Measurements from ENCODE around the gene PRKCD. TPM values are rescaled to one million over a fixed set of nuclear protein-coding genes. Genes with fewer than 3 reads are reported as not detected.
A peak's percentile ranks its signal among the peaks of the same experiment; 100 is the strongest.

PRKCD gene
- total RNA-seq, 2 donors from 2014 or later: 14.1 to 34.9 TPM

- no peaks in the 10 kb centered on the region for H3K27me3 Mint-ChIP-seq
- peaks cover 4% of the 10 kb centered on the region for H3K36me3 Mint-ChIP-seq
- no peak overlapping the region for H3K27ac Mint-ChIP-seq
- peaks cover 9 to 13% of the 10 kb centered on the region in 2 donors for H3K4me1 Mint-ChIP-seq (ENCODE audit: low read depth in 2 of 2)
- H3K9me3 Mint-ChIP-seq: no peaks in the 10 kb centered on the region
- ATAC-seq (no peak), DNase-seq (ENCODE audit: low spot score) (no peak)
- H3K4me3 Mint-ChIP-seq: no peak overlapping the region
Observed at GRCh38 chr3:53178246-53178645, 17.2 kb downstream of the PRKCD start.

DNA sequence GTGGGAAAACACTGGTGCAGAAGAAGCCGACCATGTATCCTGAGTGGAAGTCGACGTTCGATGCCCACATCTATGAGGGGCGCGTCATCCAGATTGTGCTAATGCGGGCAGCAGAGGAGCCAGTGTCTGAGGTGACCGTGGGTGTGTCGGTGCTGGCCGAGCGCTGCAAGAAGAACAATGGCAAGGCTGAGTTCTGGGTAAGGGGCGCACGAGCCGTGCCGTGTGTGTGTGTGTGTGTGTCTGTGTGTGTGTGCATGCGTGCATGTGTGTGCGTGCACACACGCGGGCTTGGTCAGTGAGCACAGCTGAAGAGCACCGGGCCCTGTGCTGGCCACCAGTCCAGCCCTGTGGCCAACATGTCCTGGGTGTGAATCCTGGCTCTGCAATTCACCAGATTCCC is 18.6 kb downstream of the PRKCD start:
- no peak overlapping the region for H3K4me3 Mint-ChIP-seq
- no peaks in the 10 kb centered on the region for H3K27me3 Mint-ChIP-seq
- H3K36me3 Mint-ChIP-seq: no peaks in the 10 kb centered on the region
- ATAC-seq (no peak), DNase-seq (ENCODE audit: low spot score) (no peak)
- no peaks in the 10 kb centered on the region for H3K9me3 Mint-ChIP-seq
- H3K27ac Mint-ChIP-seq: no peak overlapping the region
- peaks cover 5 to 7% of the 10 kb centered on the region in 2 donors for H3K4me1 Mint-ChIP-seq (ENCODE audit: low read depth in 2 of 2)

- DNase-seq (ENCODE audit: low spot score) (no peak), ATAC-seq (peak in 1 of 2 donors; percentile 17)
- Mint-ChIP-seq H3K27ac (no peak overlapping the region), H3K9me3 (no peaks in the 10 kb centered on the region), H3K4me3 (no peak overlapping the region), H3K27me3 (no peaks in the 10 kb centered on the region), H3K4me1 (ENCODE audit: low read depth in 2 of 2) (peaks cover 5 to 7% of the 10 kb centered on the region in 2 donors), H3K36me3 (no peaks in the 10 kb centered on the region)
Observed at GRCh38 chr3:53180305-53181023, 19.5 kb downstream of the PRKCD start.

DNA sequence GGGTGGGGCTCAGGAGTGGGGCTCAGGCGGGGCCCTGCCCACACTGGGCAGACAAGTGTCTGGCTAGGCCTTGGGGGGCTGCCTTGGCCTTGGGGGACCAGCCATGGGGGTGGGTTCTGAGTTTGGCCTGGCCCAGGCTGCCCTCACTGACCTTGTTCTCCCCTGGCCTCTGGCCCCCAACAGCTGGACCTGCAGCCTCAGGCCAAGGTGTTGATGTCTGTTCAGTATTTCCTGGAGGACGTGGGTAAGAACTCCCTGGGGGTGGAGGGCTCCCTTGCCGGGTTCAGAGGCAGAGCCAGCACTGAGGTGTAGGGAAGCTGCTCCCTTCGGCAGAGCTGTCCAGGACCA is 20.0 kb downstream of the PRKCD start:
- ATAC-seq (no peak), DNase-seq (ENCODE audit: low spot score) (no peak)
- Mint-ChIP-seq H3K9me3 (no peaks in the 10 kb centered on the region), H3K27ac (no peak overlapping the region), H3K36me3 (no peaks in the 10 kb centered on the region), H3K4me1 (ENCODE audit: low read depth in 2 of 2) (peaks cover 3 to 5% of the 10 kb centered on the region in 2 donors), H3K4me3 (no peak overlapping the region), H3K27me3 (no peaks in the 10 kb centered on the region)

- ATAC-seq (no peak), DNase-seq (ENCODE audit: low spot score) (no peak)
- Mint-ChIP-seq H3K4me3 (no peak overlapping the region), H3K27me3 (no peaks in the 10 kb centered on the region), H3K27ac (no peak overlapping the region), H3K36me3 (no peaks in the 10 kb centered on the region), H3K9me3 (no peaks in the 10 kb centered on the region), H3K4me1 (ENCODE audit: low read depth in 2 of 2) (peaks cover 3 to 5% of the 10 kb centered on the region in 2 donors)
Observed at GRCh38 chr3:53181528-53181927, 20.5 kb downstream of the PRKCD start.

DNA sequence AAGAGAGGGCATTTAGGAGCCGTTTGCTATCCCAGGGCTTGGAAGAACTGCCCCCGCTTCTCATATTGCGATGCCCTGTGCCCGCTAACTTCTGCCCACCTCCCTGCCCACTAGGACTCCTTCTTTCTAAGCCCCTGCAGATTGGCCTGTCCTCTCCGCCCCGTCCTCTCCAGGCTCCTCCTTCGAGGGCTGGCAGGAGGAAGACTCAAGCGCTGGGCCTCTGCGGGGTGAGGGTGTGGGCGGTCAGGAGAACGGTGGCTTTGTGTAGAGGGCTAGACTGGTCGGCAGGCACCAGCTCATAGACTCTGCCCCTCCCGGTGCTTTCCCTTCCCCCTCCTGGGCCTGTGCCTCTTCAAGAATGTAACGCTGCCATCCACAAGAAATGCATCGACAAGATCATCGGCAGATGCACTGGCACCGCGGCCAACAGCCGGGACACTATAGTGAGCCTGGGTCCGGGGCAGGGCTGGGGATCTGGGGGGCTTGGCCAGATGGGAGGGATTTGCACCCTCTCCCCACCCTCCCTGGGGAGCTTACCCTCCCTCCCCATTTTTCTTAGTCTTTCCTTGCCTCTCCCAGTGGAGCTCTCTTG is 21.9 kb downstream of the PRKCD start:
- Mint-ChIP-seq H3K27ac (no peak overlapping the region), H3K27me3 (no peaks in the 10 kb centered on the region), H3K4me3 (no peak overlapping the region), H3K36me3 (no peaks in the 10 kb centered on the region), H3K4me1 (ENCODE audit: low read depth in 2 of 2) (peaks cover 3 to 5% of the 10 kb centered on the region in 2 donors), H3K9me3 (no peaks in the 10 kb centered on the region)
- DNase-seq (ENCODE audit: low spot score) (no peak), ATAC-seq (no peak)

DNA sequence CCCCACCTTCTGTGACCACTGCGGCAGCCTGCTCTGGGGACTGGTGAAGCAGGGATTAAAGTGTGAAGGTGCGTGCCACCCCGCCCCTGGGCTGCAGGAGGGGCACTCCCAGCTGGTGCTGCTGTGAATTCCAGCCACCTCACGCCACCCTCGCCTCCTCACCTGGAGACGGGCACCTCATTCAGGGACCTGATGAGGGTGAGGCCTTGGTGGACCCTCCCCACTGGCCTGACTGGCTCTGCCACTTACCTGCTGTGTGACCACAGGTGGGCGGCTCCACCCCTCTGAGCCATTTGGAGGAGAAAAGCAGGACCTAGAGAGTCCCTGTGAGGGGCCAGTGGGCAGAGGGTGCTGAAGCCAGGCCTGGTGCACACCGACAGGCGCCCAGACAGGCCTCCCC is 22.5 kb downstream of the PRKCD start:
- no peak for ATAC-seq
- H3K9me3 Mint-ChIP-seq: no peaks in the 10 kb centered on the region
- H3K27me3 Mint-ChIP-seq: no peaks in the 10 kb centered on the region
- DNase-seq (ENCODE audit: low spot score): no peak
- H3K4me3 Mint-ChIP-seq: no peak overlapping the region
- no peak overlapping the region for H3K27ac Mint-ChIP-seq
- peaks cover 3 to 5% of the 10 kb centered on the region in 2 donors for H3K4me1 Mint-ChIP-seq (ENCODE audit: low read depth in 2 of 2)
- no peaks in the 10 kb centered on the region for H3K36me3 Mint-ChIP-seq

DNA sequence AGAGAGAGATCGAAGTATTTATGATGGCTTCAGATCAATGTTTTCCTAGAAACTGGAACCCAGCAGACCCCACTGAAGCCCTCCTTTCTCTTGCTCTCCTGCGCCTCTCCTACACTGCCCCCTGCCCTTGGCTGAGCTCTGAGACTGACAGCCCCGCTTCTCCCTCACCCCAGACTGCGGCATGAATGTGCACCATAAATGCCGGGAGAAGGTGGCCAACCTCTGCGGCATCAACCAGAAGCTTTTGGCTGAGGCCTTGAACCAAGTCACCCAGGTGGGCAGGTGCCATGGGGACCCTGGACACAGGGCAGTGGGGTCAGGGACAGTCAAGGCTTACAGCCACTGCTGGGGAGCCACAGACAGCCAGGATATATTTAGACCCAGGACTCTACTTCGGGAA is 23.7 kb downstream of the PRKCD start:
- no peak for ATAC-seq
- DNase-seq (ENCODE audit: low spot score): no peak
- Mint-ChIP-seq H3K27me3 (no peaks in the 10 kb centered on the region), H3K27ac (no peak overlapping the region), H3K4me3 (no peak overlapping the region), H3K9me3 (no peaks in the 10 kb centered on the region), H3K4me1 (ENCODE audit: low read depth in 2 of 2) (no peaks in the 10 kb centered on the region), H3K36me3 (peaks cover under 1% of the 10 kb centered on the region)

DNA sequence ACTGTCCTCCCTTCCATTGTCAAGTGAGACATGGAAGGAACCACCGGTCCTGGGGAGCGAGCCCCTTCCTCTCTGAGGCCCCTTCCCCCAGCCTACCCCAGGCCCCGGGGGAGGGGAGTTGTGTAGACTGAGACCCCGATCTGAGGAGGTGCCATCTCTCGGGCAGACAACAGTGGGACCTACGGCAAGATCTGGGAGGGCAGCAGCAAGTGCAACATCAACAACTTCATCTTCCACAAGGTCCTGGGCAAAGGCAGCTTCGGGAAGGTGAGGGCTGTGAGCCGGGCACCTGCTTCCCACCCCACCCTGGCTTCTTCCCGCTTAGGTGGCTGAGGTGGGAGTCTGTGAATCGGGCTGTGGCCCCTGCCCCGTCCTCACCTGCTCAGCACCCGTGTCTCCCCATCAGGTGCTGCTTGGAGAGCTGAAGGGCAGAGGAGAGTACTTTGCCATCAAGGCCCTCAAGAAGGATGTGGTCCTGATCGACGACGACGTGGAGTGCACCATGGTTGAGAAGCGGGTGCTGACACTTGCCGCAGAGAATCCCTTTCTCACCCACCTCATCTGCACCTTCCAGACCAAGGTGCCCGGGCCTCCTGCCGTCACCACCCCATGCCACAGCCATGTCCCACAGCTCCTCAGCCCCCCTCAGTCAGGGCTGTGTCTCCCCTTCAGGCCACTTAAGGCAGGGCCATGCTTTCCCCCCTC is 24.9 kb downstream of the PRKCD start:
- Mint-ChIP-seq H3K4me1 (ENCODE audit: low read depth in 2 of 2) (peaks cover 0 to 3% of the 10 kb centered on the region in 2 donors), H3K27me3 (no peaks in the 10 kb centered on the region), H3K4me3 (no peak overlapping the region), H3K9me3 (no peaks in the 10 kb centered on the region), H3K36me3 (peaks cover 6% of the 10 kb centered on the region), H3K27ac (no peak overlapping the region)
- DNase-seq (ENCODE audit: low spot score) (no peak), ATAC-seq (no peak)

- H3K27ac Mint-ChIP-seq: no peak overlapping the region
- no peaks in the 10 kb centered on the region for H3K9me3 Mint-ChIP-seq
- ATAC-seq (no peak), DNase-seq (ENCODE audit: low spot score) (no peak)
- no peaks in the 10 kb centered on the region for H3K27me3 Mint-ChIP-seq
- H3K4me1 Mint-ChIP-seq (ENCODE audit: low read depth in 2 of 2): peaks cover 0 to 3% of the 10 kb centered on the region in 2 donors
- no peak overlapping the region for H3K4me3 Mint-ChIP-seq
- peaks cover 6% of the 10 kb centered on the region for H3K36me3 Mint-ChIP-seq
Observed at GRCh38 chr3:53186726-53187125, 25.7 kb downstream of the PRKCD start.

DNA sequence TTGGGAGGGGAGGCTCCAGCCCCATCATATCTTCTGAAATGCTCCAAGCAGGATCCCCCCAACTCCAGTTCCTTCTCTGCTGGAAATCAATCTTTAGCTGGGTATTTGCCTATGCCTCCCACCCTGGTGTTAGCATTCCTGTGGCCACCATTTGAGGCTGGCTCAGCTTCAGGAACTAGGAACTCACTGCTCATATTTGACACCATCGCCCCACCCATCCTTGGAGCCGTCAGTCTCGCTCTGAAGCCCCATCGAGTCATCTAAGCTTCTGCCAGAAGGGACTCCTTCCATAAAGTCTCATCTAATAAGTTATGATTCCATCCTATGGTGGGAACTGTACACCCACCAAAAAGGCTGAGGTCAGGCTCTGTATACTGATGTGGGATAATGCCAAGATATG is 26.4 kb downstream of the PRKCD start:
- no peak overlapping the region for H3K27ac Mint-ChIP-seq

DNA sequence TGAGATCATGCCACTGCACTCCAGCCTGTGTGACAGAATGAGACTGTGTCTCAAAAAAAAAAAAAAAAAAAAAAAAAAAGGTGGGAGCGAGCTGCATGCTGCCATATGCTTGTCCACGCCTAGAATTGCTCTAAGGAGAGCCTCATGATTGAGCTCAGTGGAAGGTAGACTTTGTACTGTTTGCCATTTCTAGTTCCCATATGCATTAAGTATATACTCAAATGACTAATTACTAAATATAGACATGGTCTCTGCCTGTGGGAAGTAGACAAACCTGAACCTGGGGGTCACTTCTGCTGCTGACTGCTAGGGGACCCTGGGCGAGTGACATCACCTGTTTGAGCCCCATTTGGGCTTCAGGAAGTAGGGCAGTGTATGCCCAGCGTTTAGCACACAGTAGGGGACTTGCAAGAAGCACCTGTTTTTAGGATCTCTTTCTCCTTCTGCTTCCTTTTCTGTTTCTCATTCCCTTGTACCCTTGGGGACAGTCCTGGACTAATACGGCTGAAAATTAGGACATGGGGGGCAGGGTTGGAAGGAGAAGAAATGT is 27.2 kb downstream of the PRKCD start:
- Mint-ChIP-seq H3K27me3 (no peaks in the 10 kb centered on the region), H3K4me1 (ENCODE audit: low read depth in 2 of 2) (peaks cover 8 to 12% of the 10 kb centered on the region in 2 donors), H3K27ac (no peak overlapping the region), H3K4me3 (no peak overlapping the region), H3K36me3 (peaks cover 6% of the 10 kb centered on the region), H3K9me3 (no peaks in the 10 kb centered on the region)
- ATAC-seq (no peak), DNase-seq (ENCODE audit: low spot score) (no peak)

More for the DNA sequence above, 26.4 kb downstream of the PRKCD start:
- no peaks in the 10 kb centered on the region for H3K27me3 Mint-ChIP-seq
- peaks cover 0 to 7% of the 10 kb centered on the region in 2 donors for H3K4me1 Mint-ChIP-seq (ENCODE audit: low read depth in 2 of 2)
- no peaks in the 10 kb centered on the region for H3K9me3 Mint-ChIP-seq
- ATAC-seq: no peak
- peaks cover 6% of the 10 kb centered on the region for H3K36me3 Mint-ChIP-seq
- H3K4me3 Mint-ChIP-seq: no peak overlapping the region
- no peak for DNase-seq (ENCODE audit: low spot score)

DNA sequence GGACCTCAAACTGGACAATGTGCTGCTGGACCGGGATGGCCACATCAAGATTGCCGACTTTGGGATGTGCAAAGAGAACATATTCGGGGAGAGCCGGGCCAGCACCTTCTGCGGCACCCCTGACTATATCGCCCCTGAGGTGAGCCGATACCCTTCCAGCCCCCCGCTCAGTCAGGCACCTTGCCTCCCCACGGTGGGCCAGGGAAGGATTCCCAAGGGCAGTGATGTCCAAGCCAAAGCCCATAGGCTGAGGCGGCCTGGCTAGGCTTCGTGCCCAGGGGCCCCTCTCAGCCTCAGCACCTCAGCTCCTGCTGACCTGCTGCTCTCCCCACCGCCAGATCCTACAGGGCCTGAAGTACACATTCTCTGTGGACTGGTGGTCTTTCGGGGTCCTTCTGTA is 27.7 kb downstream of the PRKCD start:
- ATAC-seq (no peak), DNase-seq (ENCODE audit: low spot score) (no peak)
- H3K4me3 Mint-ChIP-seq: no peak overlapping the region
- no peak overlapping the region for H3K27ac Mint-ChIP-seq
- peaks cover 8 to 12% of the 10 kb centered on the region in 2 donors for H3K4me1 Mint-ChIP-seq (ENCODE audit: low read depth in 2 of 2)
- H3K27me3 Mint-ChIP-seq: no peaks in the 10 kb centered on the region
- no peaks in the 10 kb centered on the region for H3K9me3 Mint-ChIP-seq
- H3K36me3 Mint-ChIP-seq: peaks cover 6% of the 10 kb centered on the region

DNA sequence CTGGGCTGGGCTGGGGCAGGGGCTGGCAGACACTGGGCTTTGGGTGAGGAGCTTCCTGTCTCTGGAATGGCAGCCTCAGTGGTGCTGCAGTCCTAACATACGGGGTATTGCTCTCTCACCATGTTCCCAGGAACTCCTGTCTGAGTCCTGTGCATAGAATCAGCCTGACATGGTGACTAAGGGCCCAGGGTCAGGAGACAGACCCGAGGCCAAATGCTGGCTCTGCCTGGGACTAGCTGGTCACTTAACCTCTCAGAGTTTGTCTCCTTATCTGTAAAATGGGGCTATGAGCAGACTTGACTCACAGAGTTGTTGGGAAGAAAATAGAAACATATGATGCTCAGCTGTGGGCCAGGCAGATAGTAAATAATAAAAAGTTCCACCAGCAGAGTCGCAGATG is 28.3 kb downstream of the PRKCD start:
- peaks cover 6% of the 10 kb centered on the region for H3K36me3 Mint-ChIP-seq
- ATAC-seq (no peak), DNase-seq (ENCODE audit: low spot score) (no peak)
- H3K27ac Mint-ChIP-seq: no peak overlapping the region
- no peak overlapping the region for H3K4me3 Mint-ChIP-seq
- H3K4me1 Mint-ChIP-seq (ENCODE audit: low read depth in 2 of 2): peaks cover 8 to 12% of the 10 kb centered on the region in 2 donors
- H3K27me3 Mint-ChIP-seq: no peaks in the 10 kb centered on the region
- H3K9me3 Mint-ChIP-seq: no peaks in the 10 kb centered on the region
